Neural cell (in vitro differentiated cells): Measurements from ENCODE around the gene QKI.

ENCODE experiments used
- CTCF ChIP-seq: fragments of 450-650 bp; IDR thresholded peaks from 2 replicates; pipeline ENCODE4 v1.5.1; 2014; ENCODE audit warnings: antibody characterized with exemption, mild to moderate bottlenecking, moderate library complexity; ENCODE audit not compliant: poor library complexity, severe bottlenecking
- EZH2 ChIP-seq: fragments of 200-600, 300-800 bp; shearing (Covaris generic), sonication (generic); IDR thresholded peaks from 2 replicates; pipeline ENCODE4 v1.6.1; 2014; ENCODE audit warnings: antibody characterized with exemption, low read length, borderline replicate concordance, mild to moderate bottlenecking; ENCODE audit not compliant: insufficient read depth, poor library complexity, severe bottlenecking
- POLR2AphosphoS5 ChIP-seq: IDR thresholded peaks from 2 replicates; pipeline ENCODE4 v1.6.1; 2012
- RAD21 ChIP-seq: fragments of 450-650 bp; conservative IDR thresholded peaks from 2 replicates; pipeline ENCODE4 v1.6.1; 2014; ENCODE audit warnings: antibody characterized with exemption, mild to moderate bottlenecking, moderate library complexity
- TAF1 ChIP-seq: IDR thresholded peaks from 2 replicates; pipeline ENCODE4 v1.6.1; 2012; ENCODE audit warnings: low read depth
- TF ChIP-seq, protein P1 (sequence below): IDR thresholded peaks from 2 replicates; pipeline ENCODE4 v1.6.1; 2012; ENCODE audit warnings: borderline replicate concordance

DNA sequence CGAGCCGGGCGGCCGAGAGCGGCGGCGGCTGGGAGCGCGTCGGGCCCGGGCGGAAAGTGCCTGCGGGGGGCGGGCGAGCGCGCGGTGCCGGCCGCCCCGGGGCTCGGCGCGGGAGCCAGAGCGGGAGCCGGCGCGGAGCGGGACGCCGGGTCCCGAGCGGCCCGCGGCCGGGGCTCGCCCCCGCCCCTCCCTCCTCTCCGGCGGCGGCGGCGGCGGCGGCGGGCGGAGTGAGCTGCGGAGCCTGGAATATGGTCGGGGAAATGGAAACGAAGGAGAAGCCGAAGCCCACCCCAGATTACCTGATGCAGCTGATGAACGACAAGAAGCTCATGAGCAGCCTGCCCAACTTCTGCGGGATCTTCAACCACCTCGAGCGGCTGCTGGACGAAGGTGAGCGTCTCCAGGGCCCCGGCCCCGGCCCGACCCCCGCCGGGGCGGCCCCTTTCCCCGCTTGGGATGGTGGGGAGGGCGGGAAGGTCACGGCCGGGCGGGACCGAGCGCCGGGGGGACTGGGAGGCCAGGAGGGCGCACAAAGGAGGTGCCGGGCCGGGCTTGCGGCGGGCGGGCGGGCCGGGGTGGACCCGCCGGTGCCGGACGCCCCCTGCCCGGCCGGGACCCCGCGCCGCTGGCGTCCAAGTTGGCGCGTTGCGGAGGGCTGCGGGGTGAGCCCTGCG is 565 bp downstream of the QKI start:
- TF ChIP-seq CTCF (no peak), EZH2 (no peak), POLR2AphosphoS5 (no peak), TAF1 (peak; percentile 9), RAD21 (no peak)
- TF ChIP-seq, protein P1, sequence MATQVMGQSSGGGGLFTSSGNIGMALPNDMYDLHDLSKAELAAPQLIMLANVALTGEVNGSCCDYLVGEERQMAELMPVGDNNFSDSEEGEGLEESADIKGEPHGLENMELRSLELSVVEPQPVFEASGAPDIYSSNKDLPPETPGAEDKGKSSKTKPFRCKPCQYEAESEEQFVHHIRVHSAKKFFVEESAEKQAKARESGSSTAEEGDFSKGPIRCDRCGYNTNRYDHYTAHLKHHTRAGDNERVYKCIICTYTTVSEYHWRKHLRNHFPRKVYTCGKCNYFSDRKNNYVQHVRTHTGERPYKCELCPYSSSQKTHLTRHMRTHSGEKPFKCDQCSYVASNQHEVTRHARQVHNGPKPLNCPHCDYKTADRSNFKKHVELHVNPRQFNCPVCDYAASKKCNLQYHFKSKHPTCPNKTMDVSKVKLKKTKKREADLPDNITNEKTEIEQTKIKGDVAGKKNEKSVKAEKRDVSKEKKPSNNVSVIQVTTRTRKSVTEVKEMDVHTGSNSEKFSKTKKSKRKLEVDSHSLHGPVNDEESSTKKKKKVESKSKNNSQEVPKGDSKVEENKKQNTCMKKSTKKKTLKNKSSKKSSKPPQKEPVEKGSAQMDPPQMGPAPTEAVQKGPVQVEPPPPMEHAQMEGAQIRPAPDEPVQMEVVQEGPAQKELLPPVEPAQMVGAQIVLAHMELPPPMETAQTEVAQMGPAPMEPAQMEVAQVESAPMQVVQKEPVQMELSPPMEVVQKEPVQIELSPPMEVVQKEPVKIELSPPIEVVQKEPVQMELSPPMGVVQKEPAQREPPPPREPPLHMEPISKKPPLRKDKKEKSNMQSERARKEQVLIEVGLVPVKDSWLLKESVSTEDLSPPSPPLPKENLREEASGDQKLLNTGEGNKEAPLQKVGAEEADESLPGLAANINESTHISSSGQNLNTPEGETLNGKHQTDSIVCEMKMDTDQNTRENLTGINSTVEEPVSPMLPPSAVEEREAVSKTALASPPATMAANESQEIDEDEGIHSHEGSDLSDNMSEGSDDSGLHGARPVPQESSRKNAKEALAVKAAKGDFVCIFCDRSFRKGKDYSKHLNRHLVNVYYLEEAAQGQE, result no peak
